Neural progenitor cell (in vitro differentiated cells): ENCODE results near the gene TICAM1.
"Not testable (repeated sequence)": the region's sequence is repeated elsewhere in the genome, so short reads cannot be mapped to it uniquely, and the experiment has no call there.

Experiments
- EZH2 ChIP-seq: fragments of 200-600 bp; sonication (generic); IDR thresholded peaks from 2 replicates; pipeline ENCODE4 v1.6.1; 2017; ENCODE audit warnings: antibody characterized with exemption, mild to moderate bottlenecking, moderate library complexity
- TF ChIP-seq, protein P1 (sequence below): fragments of 200-600 bp; sonication (generic); IDR thresholded peaks from 2 replicates; pipeline ENCODE4 v1.5.1; 2017; ENCODE audit warnings: antibody characterized with exemption, mild to moderate bottlenecking

DNA sequence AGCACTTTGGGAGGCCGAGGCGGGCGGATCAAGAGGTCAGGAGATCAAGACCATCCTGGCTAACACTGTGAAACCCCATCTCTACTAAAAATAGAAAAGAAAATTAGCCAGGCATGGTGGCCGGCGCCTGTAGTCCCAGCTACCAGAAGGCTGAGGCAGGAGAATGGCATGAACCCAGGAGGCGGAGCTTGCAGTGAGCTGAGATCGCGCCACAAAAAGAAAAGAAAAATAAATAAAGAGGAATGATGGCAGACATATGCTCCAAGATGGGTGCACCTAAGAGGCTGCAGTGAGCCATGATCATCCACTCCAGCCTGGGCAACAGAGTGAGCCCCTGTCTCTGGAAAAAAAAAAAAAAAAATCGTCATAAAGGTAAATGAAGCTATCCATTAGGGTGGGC is 14.5 kb upstream of the TICAM1 start:
- TF ChIP-seq EZH2 = not testable (repeated sequence)
- TF ChIP-seq, protein P1, sequence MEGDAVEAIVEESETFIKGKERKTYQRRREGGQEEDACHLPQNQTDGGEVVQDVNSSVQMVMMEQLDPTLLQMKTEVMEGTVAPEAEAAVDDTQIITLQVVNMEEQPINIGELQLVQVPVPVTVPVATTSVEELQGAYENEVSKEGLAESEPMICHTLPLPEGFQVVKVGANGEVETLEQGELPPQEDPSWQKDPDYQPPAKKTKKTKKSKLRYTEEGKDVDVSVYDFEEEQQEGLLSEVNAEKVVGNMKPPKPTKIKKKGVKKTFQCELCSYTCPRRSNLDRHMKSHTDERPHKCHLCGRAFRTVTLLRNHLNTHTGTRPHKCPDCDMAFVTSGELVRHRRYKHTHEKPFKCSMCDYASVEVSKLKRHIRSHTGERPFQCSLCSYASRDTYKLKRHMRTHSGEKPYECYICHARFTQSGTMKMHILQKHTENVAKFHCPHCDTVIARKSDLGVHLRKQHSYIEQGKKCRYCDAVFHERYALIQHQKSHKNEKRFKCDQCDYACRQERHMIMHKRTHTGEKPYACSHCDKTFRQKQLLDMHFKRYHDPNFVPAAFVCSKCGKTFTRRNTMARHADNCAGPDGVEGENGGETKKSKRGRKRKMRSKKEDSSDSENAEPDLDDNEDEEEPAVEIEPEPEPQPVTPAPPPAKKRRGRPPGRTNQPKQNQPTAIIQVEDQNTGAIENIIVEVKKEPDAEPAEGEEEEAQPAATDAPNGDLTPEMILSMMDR = not testable (repeated sequence)
